ENCODE results near the gene NEUROD4. TPM values are rescaled to one million over a fixed set of nuclear protein-coding genes. Genes with fewer than 3 reads are reported as not detected.

The NEUROD4 gene
- total RNA-seq, 1 donor: not detected

- no peak for DNase-seq (ENCODE audit: low read depth)
- no peak overlapping the region for H3K4me3 ChIP-seq (ENCODE audit: low read depth, low read length)
- no peak for TF ChIP-seq CTCF (IDR thresholded peaks at IDR 0.05; ENCODE audit: insufficient read depth, low read depth, low read length)
Observed at GRCh38 chr12:55041345-55042055, 21.7 kb downstream of the NEUROD4 start.

- DNase-seq (ENCODE audit: low read depth): no peak
- TF ChIP-seq CTCF (IDR thresholded peaks at IDR 0.05; ENCODE audit: insufficient read depth, low read depth, low read length): no peak
- H3K4me3 ChIP-seq (ENCODE audit: low read depth, low read length): no peak overlapping the region
Observed at GRCh38 chr12:55043542-55043941, 23.8 kb downstream of the NEUROD4 start.

- DNase-seq (ENCODE audit: low read depth): no peak
- TF ChIP-seq CTCF (IDR thresholded peaks at IDR 0.05; ENCODE audit: insufficient read depth, low read depth, low read length): no peak
- no peak overlapping the region for H3K4me3 ChIP-seq (ENCODE audit: low read depth, low read length)
Observed at GRCh38 chr12:55044135-55044534, 24.4 kb downstream of the NEUROD4 start.

GRCh38 chr12:55049676-55050075, 29.9 kb downstream of the NEUROD4 start:
- no peak overlapping the region for H3K4me3 ChIP-seq (ENCODE audit: low read depth, low read length)
- TF ChIP-seq CTCF (IDR thresholded peaks at IDR 0.05; ENCODE audit: insufficient read depth, low read depth, low read length): no peak
- no peak for DNase-seq (ENCODE audit: low read depth)

- no peak for DNase-seq (ENCODE audit: low read depth)
- no peak for TF ChIP-seq CTCF (IDR thresholded peaks at IDR 0.05; ENCODE audit: insufficient read depth, low read depth, low read length)
- no peak overlapping the region for H3K4me3 ChIP-seq (ENCODE audit: low read depth, low read length)
Observed at GRCh38 chr12:55051197-55051947, 31.6 kb downstream of the NEUROD4 start.

- no peak for DNase-seq (ENCODE audit: low read depth)
- no peak overlapping the region for H3K4me3 ChIP-seq (ENCODE audit: low read depth, low read length)
- no peak for TF ChIP-seq CTCF (IDR thresholded peaks at IDR 0.05; ENCODE audit: insufficient read depth, low read depth, low read length)
Observed at GRCh38 chr12:55057481-55057880, 37.7 kb downstream of the NEUROD4 start.

Measured in fibroblast of villous mesenchyme (primary cell).